ENCODE results near the gene AFMID.
A peak's percentile ranks its signal among the peaks of the same experiment; 100 is the strongest.

AFMID gene

DNA sequence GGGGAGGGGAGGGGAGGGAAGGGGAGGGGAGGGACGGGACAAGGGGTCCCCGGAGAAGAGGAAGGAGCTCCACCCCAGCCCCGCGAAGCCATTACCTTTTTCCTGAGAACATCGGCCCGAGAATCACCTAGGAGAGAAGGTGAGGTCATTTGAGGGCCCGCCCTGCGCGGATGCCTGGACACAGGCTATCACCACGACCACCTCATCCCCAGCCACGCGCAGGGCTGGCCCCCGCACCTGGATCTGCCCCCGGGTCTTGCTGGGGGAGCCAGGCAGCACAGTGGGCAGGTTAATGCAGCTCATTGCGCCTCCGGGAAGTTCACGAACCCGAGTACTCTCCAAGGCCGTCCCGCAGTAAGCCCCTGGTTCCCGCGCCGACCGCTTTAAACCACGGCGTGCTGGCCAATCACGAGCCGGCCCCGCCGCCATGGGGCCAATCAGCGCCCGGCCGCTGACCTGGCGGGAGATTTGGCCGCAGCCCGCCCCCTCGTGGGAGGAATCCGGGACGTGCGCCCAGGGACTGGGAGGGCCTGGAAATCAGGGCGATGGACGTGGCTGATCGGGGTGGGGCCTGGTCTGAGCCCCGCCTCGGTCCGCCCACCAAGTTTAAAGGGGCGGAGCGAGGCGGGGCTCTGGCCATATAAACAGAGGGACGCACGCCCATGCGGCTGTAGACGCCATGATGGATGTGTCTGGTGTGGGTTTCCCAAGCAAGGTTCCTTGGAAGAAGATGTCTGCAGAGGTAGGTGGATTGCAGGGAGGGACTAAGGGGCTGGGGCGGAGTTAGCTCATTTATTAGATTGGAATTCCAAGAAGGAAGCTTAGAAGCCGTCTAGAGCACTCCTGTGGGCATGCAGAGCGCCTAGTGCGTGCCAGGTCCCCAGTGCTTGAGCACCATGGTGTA lies at the start of gene AFMID, which contains the start of gene TK1 (continued):
- TF ChIP-seq, protein P1, sequence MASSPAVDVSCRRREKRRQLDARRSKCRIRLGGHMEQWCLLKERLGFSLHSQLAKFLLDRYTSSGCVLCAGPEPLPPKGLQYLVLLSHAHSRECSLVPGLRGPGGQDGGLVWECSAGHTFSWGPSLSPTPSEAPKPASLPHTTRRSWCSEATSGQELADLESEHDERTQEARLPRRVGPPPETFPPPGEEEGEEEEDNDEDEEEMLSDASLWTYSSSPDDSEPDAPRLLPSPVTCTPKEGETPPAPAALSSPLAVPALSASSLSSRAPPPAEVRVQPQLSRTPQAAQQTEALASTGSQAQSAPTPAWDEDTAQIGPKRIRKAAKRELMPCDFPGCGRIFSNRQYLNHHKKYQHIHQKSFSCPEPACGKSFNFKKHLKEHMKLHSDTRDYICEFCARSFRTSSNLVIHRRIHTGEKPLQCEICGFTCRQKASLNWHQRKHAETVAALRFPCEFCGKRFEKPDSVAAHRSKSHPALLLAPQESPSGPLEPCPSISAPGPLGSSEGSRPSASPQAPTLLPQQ (tag by site-specific recombination; IDR thresholded peaks at IDR 0.05) = no peak; the same call in 1 of the 2 replicates
- TF ChIP-seq ZNF843 (tag by site-specific recombination; IDR thresholded peaks at IDR 0.05) = no peak
- TF ChIP-seq ZNF585B (tag by site-specific recombination; IDR thresholded peaks at IDR 0.05) = no peak
- TF ChIP-seq ZEB2 (tag by site-specific recombination; IDR thresholded peaks at IDR 0.05) = peak; percentile 77
- TF ChIP-seq ZNF221 (tag by site-specific recombination; IDR thresholded peaks at IDR 0.05; ENCODE audit: borderline replicate concordance) = no peak
- TF ChIP-seq ZFP37 (tag by site-specific recombination; IDR thresholded peaks at IDR 0.05) = no peak
- no peak for TF ChIP-seq HOXD13 (CRISPR knock-in tag; IDR thresholded peaks at IDR 0.05; ENCODE audit: borderline replicate concordance)
- TF ChIP-seq ZNF548 (tag by site-specific recombination; IDR thresholded peaks at IDR 0.05) = no peak
- TF ChIP-seq ZNF132 (tag by site-specific recombination; IDR thresholded peaks at IDR 0.05; ENCODE audit: borderline replicate concordance) = no peak
- TF ChIP-seq ZFHX2 (tag by site-specific recombination; conservative IDR thresholded peaks at IDR 0.05) = peak; percentile 92
- TF ChIP-seq, protein P2, sequence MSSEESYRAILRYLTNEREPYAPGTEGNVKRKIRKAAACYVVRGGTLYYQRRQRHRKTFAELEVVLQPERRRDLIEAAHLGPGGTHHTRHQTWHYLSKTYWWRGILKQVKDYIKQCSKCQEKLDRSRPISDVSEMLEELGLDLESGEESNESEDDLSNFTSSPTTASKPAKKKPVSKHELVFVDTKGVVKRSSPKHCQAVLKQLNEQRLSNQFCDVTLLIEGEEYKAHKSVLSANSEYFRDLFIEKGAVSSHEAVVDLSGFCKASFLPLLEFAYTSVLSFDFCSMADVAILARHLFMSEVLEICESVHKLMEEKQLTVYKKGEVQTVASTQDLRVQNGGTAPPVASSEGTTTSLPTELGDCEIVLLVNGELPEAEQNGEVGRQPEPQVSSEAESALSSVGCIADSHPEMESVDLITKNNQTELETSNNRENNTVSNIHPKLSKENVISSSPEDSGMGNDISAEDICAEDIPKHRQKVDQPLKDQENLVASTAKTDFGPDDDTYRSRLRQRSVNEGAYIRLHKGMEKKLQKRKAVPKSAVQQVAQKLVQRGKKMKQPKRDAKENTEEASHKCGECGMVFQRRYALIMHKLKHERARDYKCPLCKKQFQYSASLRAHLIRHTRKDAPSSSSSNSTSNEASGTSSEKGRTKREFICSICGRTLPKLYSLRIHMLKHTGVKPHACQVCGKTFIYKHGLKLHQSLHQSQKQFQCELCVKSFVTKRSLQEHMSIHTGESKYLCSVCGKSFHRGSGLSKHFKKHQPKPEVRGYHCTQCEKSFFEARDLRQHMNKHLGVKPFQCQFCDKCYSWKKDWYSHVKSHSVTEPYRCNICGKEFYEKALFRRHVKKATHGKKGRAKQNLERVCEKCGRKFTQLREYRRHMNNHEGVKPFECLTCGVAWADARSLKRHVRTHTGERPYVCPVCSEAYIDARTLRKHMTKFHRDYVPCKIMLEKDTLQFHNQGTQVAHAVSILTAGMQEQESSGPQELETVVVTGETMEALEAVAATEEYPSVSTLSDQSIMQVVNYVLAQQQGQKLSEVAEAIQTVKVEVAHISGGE (tag by site-specific recombination; conservative IDR thresholded peaks at IDR 0.05; ENCODE audit: low read depth) = no peak; the same call in 1 of the 2 replicates
- TF ChIP-seq ZBTB8A (tag by site-specific recombination; IDR thresholded peaks at IDR 0.05) = peak; percentile 78
- TF ChIP-seq, protein P3, sequence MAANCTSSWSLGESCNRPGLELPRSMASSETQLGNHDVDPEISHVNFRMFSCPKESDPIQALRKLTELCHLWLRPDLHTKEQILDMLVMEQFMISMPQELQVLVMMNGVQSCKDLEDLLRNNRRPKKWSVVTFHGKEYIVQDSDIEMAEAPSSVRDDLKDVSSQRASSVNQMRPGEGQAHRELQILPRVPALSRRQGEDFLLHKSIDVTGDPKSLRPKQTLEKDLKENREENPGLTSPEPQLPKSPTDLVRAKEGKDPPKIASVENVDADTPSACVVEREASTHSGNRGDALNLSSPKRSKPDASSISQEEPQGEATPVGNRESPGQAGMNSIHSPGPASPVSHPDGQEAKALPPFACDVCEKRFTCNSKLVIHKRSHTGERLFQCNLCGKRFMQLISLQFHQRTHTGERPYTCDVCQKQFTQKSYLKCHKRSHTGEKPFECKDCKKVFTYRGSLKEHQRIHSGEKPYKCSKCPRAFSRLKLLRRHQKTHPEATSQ (tag by site-specific recombination; IDR thresholded peaks at IDR 0.05) = peak; percentile 56; the same call in 1 of the 2 replicates
- TF ChIP-seq KLF7 (tag by site-specific recombination; IDR thresholded peaks at IDR 0.05; ENCODE audit: borderline replicate concordance) = peak; percentile 63
- TF ChIP-seq ZNF354C (tag by site-specific recombination; IDR thresholded peaks at IDR 0.05; ENCODE audit: borderline replicate concordance, low read depth) = no peak
- TF ChIP-seq ZNF37A (tag by site-specific recombination; IDR thresholded peaks at IDR 0.05) = no peak
- TF ChIP-seq, protein P4, sequence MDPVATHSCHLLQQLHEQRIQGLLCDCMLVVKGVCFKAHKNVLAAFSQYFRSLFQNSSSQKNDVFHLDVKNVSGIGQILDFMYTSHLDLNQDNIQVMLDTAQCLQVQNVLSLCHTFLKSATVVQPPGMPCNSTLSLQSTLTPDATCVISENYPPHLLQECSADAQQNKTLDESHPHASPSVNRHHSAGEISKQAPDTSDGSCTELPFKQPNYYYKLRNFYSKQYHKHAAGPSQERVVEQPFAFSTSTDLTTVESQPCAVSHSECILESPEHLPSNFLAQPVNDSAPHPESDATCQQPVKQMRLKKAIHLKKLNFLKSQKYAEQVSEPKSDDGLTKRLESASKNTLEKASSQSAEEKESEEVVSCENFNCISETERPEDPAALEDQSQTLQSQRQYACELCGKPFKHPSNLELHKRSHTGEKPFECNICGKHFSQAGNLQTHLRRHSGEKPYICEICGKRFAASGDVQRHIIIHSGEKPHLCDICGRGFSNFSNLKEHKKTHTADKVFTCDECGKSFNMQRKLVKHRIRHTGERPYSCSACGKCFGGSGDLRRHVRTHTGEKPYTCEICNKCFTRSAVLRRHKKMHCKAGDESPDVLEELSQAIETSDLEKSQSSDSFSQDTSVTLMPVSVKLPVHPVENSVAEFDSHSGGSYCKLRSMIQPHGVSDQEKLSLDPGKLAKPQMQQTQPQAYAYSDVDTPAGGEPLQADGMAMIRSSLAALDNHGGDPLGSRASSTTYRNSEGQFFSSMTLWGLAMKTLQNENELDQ (tag by site-specific recombination; IDR thresholded peaks at IDR 0.05; ENCODE audit: low read depth) = no peak
- TF ChIP-seq, protein P5, sequence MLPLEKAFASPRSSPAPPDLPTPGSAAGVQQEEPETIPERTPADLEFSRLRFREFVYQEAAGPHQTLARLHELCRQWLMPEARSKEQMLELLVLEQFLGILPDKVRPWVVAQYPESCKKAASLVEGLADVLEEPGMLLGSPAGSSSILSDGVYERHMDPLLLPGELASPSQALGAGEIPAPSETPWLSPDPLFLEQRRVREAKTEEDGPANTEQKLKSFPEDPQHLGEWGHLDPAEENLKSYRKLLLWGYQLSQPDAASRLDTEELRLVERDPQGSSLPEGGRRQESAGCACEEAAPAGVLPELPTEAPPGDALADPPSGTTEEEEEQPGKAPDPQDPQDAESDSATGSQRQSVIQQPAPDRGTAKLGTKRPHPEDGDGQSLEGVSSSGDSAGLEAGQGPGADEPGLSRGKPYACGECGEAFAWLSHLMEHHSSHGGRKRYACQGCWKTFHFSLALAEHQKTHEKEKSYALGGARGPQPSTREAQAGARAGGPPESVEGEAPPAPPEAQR (tag by site-specific recombination; IDR thresholded peaks at IDR 0.05) = no peak
- no peak for TF ChIP-seq ZBTB1 (tag by site-specific recombination; IDR thresholded peaks at IDR 0.05)
- no peak for TF ChIP-seq ZNF155 (tag by site-specific recombination; IDR thresholded peaks at IDR 0.05)
- TF ChIP-seq KLF10 (tag by site-specific recombination; IDR thresholded peaks at IDR 0.05) = peak; percentile 57; the same call in 1 of the 2 replicates
- no peak for TF ChIP-seq ZNF621 (tag by site-specific recombination; IDR thresholded peaks at IDR 0.05)
- no peak for TF ChIP-seq ZFP41 (tag by site-specific recombination; IDR thresholded peaks at IDR 0.05; ENCODE audit: borderline replicate concordance)
- no peak for TF ChIP-seq ZFP3 (tag by site-specific recombination; IDR thresholded peaks at IDR 0.05; ENCODE audit: low read depth)
- TF ChIP-seq MYNN (tag by site-specific recombination; IDR thresholded peaks at IDR 0.05; ENCODE audit: borderline replicate concordance) = 0 out of 2 replicates have a peak, but pooled peaks have one; percentile 44
- no peak for TF ChIP-seq ZNF112 (tag by site-specific recombination; IDR thresholded peaks at IDR 0.05)
- TF ChIP-seq ZNF624 (tag by site-specific recombination; IDR thresholded peaks at IDR 0.05) = no peak
- TF ChIP-seq HOXA7 (CRISPR knock-in tag; IDR thresholded peaks at IDR 0.05; ENCODE audit: borderline replicate concordance) = no peak
- TF ChIP-seq ZBTB7A (tag by site-specific recombination; IDR thresholded peaks at IDR 0.05; ENCODE audit: low read depth) = 0 out of 2 replicates have a peak, but pooled peaks have one; percentile 72
- TF ChIP-seq ZSCAN16 (tag by site-specific recombination; IDR thresholded peaks at IDR 0.05) = no peak
